Right hindlimb (tissue), 1 donor: ENCODE data around the gene WDPCP.
"Not testable (repeated sequence)": the region's sequence is repeated elsewhere in the genome, so short reads cannot be mapped to it uniquely, and the experiment has no call there.

Experiments
- DNase-seq: peaks from one replicate; pipeline ENCODE4 v3.0.0-alpha.2; 2018

WDPCP gene

DNA sequence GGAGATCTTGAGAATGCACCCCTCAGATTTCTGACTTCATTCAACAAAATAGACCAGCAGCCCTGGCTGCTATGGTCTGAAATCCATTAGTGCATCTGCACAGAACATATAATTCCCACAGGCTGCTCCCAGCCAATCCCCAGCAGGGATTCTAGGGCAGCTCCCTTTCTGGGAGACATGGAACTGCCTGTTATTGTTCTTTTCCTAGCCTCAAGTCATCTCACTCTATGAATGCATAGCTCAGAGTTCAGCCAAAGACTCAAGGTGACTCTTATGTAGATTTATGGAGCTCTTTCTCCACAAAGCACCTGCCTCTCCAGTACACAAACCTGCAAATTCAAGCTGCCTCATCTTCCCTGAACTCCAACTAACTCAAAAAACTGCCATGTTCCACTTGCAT is 241.9 kb downstream of the WDPCP start:
- DNase-seq = no peak

DNA sequence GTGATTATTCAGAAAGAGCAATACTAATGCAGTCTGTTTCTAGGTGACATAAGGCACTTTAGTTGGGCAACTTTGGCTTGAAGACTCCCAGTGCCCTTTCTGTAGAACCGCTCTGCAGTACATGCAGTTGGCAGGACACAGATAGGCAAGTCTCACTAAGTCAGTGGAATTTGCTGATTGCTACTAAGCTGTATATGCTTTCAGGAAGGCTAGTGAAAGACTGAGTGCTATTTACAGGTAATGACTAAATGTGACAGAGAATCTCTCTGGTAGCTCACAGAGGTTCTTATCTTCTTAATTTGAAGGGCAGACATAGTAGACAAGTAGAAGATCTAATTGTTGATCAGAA is 243.0 kb downstream of the WDPCP start:
- no peak for DNase-seq

DNA sequence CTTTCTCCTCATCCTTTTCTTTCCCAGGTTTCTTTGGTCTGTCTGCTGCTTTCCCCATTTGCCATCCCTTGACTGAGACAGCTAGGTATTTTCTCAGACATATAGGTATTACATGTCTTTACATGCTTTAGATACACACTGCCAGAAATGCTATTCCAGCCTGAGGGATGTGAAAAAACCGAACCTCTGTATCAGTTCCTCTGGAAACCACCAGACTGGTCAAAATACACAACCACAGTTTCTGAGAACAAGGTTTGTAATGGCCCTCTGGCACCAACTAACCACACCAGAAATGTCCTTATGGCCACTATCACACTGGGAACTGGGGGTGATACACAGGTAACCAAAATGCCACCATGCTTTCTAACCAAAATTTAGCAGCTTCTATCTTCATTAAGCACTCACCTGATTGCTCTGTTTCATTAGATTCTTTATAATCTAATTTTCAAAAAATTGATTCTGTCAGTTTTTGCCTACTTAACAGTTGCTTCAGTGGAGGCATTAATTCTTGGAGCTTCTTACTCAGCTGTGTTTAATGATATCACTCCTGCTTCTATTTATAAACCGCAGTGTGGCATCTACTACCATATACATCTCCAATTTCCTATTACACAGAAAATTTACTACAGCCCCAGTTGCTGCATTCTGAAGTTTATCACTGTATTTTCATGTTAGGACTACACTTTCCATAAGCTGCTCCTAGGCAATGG is 243.5 kb downstream of the WDPCP start:
- no peak for DNase-seq

DNA sequence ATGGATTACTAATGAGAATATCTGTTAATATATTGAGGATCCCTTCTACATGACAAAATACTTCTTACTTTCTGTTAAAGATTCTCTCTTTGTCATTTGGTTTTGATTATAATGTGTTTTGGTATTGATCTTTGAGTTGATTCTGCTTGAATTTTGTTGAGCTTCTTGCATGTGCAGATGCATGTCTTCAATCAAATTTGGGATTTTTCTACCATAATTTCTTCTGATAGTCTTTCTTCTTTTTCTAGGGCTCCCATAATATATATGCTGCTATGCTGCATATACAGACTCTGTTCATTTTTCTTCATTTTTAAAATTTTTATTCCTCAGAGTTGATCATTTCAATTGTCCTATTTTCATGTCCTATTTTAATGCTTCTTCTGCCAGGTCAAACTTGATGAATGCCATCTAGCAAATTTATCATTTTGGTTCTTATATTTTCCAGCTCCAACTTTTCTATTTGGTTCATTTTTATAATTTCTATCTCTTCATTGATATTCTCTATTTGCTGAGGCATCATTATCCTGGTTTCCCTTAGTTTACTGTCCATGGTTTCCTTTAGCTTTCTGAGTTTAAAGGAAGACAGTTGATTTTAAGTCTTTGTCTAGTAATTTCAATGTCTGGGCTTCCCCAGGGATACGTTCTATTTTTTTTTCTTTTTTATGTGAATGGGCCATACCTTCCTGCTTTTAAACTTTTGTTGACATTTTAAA is 244.7 kb downstream of the WDPCP start:
- no peak for DNase-seq

DNA sequence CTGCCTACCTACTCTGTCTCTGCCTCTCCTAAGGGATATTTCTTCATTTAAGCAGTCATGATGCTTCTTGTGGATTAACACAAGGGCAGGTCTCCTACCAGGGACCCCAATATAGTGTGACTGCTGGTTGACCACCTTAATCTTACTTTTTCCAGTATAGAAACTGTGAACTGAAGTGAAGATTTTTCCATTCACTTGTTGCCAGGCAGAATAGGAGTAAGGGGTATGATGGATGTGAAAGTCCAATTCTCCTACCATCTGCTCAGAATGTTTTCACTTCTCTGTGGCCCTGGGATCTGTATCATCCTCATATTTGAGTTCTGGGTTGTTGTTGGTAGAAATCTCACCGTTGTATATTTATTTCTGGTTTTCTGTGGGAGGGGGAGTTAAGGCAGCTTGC is 247.8 kb downstream of the WDPCP start:
- no peak for DNase-seq

GRCh38 chr2:63334910-63335309 is 253.4 kb downstream of the WDPCP start:
- no peak for DNase-seq

DNA sequence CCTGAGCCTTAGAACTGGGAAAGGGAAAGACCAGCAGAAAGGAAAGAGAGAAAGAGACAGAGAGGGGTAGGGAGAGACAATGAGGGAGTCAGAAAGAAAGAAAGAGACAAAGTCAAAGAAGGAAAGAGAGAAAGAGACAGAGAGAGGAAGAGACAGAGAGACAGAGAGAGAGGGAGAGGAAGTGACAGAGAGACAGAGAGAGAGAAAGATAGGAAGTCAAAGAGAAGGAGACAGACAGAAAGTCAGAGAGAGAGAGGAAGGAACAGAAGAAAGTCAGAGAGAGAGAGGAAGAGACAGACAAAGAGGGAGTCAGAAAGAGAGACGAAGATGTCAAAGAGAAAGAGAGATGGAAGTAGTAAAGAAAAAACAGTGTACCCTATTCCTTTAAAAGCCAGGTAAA is 261.8 kb downstream of the WDPCP start:
- DNase-seq = no peak

DNA sequence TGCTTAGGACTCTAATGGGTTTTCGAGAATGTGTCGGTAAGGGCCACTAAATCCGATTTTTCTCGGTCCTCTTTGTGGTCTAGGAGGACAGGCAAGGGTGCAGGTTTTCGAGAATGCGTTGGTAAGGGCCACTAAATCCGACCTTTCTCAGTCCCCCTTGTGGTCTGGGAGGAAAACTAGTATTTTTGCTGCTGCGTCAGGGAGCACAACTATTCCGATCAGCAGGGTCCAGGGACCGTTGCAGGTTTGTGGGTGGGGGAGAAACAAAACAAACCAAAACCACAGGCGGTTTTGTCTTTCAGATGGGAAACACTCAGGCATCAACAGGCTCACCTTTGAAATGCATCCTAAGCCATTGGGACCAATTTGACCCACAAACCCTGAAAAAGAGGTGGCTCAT is 264.6 kb downstream of the WDPCP start:
- not testable (repeated sequence) for DNase-seq

DNA sequence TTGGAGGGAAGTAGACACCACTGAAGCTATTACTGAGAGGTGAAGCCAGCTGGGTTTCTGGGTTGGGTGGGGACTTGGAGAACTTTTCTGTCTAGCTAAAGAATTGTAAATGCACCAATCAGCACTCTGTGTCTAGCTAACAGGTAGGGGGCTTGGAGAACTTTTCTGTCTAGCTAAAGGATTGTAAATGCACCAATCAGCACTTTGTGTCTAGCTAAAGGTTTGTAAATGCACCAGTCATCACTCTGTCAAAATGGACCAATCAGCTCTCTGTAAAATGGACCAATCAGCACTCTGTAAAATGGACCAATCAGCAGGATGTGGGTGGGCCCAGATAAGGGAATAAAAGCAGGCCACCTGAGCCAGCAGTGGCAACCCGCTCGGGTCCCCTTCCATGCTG is 266.3 kb downstream of the WDPCP start:
- not testable (repeated sequence) for DNase-seq

GRCh38 chr2:63320669-63321068 is 267.6 kb downstream of the WDPCP start:
- no peak for DNase-seq

- DNase-seq = no peak
Measured at GRCh38 chr2:63310614-63311013, 277.7 kb downstream of the WDPCP start.

DNA sequence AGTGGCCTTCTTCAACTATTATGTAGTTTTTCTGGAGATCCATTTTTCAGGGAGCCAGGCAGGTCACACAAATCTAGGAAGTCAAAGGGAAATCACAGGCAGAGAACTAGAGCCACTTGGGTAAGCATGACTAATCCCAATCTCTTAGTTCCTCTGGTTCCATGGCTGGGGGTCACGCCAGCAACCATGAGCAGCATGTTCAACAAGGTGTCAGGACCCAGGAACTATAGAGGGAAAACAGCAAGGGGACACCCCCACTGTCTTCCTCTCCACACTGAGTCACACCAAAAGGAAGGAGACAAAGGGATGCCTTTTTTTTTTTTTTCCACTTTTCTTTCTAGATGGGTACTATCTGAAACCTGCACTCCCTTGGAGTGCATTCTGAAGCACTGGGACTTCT is 286.8 kb downstream of the WDPCP start:
- DNase-seq = no peak

GRCh38 chr2:63300835-63301234 is 287.4 kb downstream of the WDPCP start:
- DNase-seq = no peak

DNA sequence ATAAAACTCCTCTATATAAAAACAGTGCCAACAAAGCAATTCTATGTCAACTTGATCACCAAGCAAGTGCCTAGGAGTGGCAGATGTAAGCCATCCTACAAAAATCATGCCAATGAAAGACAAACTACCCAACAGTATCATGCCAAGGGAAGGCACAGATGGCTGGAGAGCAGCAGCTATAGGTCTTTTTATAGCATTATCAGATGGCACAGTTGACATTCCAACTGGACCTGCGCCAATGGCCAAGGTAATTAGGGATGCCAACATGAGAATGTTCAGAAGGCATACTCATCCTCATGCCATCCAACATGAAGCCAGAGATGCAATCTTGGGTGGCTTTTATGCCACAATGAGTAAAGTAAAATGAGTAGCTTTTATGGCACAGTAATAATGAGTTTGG is 300.3 kb downstream of the WDPCP start:
- DNase-seq = no peak

- DNase-seq = not testable (repeated sequence)
Measured at GRCh38 chr2:63286520-63286919, 301.8 kb downstream of the WDPCP start.

GRCh38 chr2:63283273-63283672 is 305.0 kb downstream of the WDPCP start:
- DNase-seq = no peak

GRCh38 chr2:63272560-63272959 is 315.7 kb downstream of the WDPCP start:
- DNase-seq = no peak

- DNase-seq = no peak
Measured at GRCh38 chr2:63270717-63271116, 317.6 kb downstream of the WDPCP start.

GRCh38 chr2:63268946-63269345 is 319.3 kb downstream of the WDPCP start:
- DNase-seq = no peak

- no peak for DNase-seq
Measured at GRCh38 chr2:63261137-63261621, 327.1 kb downstream of the WDPCP start.

- DNase-seq = no peak
Measured at GRCh38 chr2:63257473-63257872, 330.8 kb downstream of the WDPCP start.

DNA sequence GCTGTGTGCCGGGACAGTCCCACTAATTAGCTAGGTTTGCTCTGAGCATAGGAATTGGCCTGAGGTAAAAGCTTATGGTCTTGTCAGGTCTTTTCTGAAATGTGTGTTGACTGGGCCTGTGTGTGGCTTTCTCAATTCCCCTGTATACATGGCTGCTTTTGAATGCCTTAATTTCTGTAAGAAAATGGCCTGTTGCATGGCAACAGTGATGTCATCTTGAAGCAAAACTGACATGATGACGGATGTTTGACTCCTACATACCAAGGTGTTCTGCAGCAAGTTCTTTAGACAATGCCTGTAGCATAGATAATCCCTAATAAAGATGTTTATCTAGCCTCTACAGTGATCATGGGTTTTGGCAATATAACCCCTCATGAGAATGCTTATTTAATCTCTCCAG is 339.1 kb downstream of the WDPCP start:
- no peak for DNase-seq

DNA sequence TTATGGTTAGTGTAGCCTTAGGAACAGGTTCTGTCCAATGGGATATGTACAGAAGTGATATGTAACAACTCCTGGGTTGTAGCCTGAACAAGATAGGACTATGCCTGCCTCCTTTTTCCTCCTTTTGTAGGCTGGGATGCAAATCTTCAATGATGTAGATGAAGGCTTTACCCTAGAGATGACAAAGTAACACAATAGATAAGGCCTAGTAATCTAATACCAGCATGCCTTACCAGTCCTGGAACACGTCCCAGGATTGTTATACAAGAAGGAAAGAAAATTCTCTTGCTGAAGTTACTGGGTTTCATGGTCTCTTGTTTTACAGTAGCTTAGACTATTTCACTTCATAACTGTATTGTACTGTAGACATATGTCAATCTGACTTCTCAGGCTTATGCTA is 345.5 kb downstream of the WDPCP start:
- DNase-seq = no peak

DNA sequence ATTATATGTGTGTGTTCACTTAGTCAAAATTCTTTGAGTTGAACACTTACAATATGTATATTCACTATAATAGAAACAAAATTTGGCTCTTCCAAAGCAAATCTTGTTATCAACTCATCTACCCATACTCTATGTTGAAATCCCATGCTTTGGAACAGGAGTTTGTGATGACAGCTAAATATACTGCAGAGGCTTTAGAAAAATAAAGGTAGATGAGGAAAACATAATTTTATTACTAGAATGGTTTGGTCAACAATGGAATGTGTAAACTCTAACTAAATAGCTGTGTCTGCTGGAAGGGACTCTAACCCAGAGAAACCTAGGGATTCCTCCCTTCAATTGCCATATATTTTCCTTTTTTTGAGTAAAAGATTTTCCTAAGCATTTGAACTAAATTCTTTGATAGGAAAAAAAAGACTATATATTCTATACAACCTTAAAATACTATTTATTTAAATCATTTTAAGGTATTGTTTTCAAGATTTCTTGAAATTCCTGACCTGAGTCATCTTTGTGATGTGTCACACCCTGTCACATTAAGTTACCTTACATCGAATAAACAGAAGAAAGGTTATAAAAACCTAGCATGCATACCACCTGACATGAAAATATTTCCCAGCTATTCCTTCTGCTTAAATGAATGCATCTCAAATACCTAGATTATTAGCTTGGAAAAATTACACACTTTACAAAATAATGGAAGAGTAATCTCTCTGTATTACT is 362.2 kb downstream of the WDPCP start:
- no peak for DNase-seq
